ENCODE measurements around the gene TMC5. TPM values are rescaled to one million over a fixed set of nuclear protein-coding genes. Genes with fewer than 3 reads are reported as not detected.
A peak's percentile ranks its signal among the peaks of the same experiment; 100 is the strongest.

The TMC5 gene
- total RNA-seq, 1 experiment from 2014 or later: 52.5 TPM

DNA sequence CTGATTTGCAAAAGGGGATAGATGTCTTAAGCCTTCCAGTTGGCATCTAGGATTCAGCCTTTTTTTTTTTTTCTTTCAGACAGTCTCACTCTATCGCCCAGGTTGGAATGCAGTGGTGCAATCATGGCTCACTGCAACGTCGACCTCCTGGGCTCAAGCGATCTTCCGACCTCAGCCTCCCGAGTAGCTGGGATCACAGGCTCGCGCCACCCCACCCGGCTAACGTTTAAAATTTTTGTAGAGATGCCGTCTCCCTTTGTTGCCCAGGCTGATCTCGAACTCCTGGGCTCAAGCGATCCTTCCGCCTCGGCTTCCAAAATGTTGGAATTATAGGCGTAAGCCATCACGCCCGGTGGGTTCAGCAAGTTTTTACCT, 105.5 kb downstream of the TMC5 start:
- H3K79me2 ChIP-seq (ENCODE audit: low read depth): peaks cover 65% of the 10 kb centered on the region
- peak overlapping the region; percentile 48 for H3K4me2 ChIP-seq
- H2AFZ ChIP-seq: no peak overlapping the region
- no TSS peak for BruUV-seq (replicated peaks)
- peaks cover 14% of the 10 kb centered on the region for H3F3A ChIP-seq (ENCODE audit: insufficient read depth, low read depth)
- H3K9me2 ChIP-seq (ENCODE audit: insufficient read depth): no peaks in the 10 kb centered on the region
- H3K36me3 ChIP-seq (ENCODE audit: low read depth): 0 out of 2 replicates have a peak, but pooled peaks cover 6% of the 10 kb centered on the region
- no peaks in the 10 kb centered on the region for H3K9me3 ChIP-seq (ENCODE audit: insufficient read depth, low read depth)
- TF ChIP-seq, protein P1, sequence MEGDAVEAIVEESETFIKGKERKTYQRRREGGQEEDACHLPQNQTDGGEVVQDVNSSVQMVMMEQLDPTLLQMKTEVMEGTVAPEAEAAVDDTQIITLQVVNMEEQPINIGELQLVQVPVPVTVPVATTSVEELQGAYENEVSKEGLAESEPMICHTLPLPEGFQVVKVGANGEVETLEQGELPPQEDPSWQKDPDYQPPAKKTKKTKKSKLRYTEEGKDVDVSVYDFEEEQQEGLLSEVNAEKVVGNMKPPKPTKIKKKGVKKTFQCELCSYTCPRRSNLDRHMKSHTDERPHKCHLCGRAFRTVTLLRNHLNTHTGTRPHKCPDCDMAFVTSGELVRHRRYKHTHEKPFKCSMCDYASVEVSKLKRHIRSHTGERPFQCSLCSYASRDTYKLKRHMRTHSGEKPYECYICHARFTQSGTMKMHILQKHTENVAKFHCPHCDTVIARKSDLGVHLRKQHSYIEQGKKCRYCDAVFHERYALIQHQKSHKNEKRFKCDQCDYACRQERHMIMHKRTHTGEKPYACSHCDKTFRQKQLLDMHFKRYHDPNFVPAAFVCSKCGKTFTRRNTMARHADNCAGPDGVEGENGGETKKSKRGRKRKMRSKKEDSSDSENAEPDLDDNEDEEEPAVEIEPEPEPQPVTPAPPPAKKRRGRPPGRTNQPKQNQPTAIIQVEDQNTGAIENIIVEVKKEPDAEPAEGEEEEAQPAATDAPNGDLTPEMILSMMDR (conservative IDR thresholded peaks at IDR 0.05): no peak
- no peak overlapping the region for H3K27ac ChIP-seq
- H4K20me1 ChIP-seq (ENCODE audit: insufficient read depth): no peaks in the 10 kb centered on the region
- H3K4me3 ChIP-seq: peak overlapping the region; percentile 79; the same call in 1 of the 2 replicates
- CTCF ChIA-PET: no interaction called here
- peaks cover 54% of the 10 kb centered on the region for H3K4me1 ChIP-seq (replicated peaks; ENCODE audit: insufficient read depth)
- no peaks in the 10 kb centered on the region for H3K27me3 ChIP-seq (ENCODE audit: insufficient read depth, low read depth)
- DNase-seq: no peak
- intact Hi-C loops (cut with micrococcal nuclease; ENCODE audit: unreplicated experiment): loop anchor here (2.0 to 10.0 kb wide), 6 partner anchors 111 to 722 kb away; partner anchors contain the start of genes ARL6IP1 and TMC7
- POLR2A ChIA-PET (ENCODE audit: unreplicated experiment): interaction anchor here (0.6 to 0.9 kb wide), 3 partner anchors 15 to 141 kb away, joined by 3 to 7 read pairs (median 4); no protein-coding TSS in a partner anchor

DNA sequence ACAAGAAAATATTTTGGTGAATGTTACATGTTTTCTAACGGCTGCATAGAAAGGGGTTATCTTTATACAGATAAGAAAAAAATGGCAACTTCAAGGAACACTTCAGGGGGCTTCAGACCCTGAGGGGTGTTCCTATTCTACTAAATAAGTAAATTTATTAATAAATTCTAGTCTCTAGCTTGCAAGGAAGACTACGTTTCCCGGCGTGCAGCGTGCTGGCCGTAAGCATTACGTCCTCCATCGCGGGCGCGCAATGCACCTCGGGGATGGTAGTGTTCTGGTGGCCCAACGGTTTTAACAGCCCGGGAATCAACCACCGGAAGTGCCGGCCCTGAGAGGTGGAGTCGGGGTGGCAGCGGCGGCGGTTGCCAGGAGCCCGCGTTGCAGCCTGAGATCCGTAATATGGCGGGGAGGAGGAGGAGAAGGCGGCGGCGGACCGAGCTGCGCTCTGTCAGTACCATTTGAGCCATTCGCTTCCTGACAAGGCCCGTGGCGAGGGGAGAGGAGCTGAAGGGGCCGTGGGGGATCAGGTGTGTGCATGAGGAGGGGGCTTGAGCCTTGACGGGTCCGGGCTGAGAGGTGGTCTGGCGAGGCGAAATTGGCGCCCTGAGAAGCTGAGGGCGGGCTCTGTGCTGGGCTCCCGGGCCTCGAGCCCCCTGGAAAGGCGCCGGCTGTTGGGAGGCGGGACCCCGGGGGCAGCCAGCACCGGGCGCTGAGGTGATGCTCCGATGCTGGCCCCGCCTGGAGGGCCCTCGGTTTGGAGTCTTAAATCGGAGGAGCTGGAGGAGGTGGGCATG, 106.1 kb downstream of the TMC5 start, which contains the start of gene CCP110:
Gene CCP110, plus strand, starts transcription at position 384 of the 797 bp plus-strand sequence. CDS start 3,940 bp downstream, outside the sequence.
- peak within 1 kb of the TSS; percentile 99 for H2AFZ ChIP-seq
- peaks cover 59% of the 10 kb centered on the region for H3K79me2 ChIP-seq (ENCODE audit: low read depth)
- ChIA-PET CTCF (interaction anchor here (0.6 kb wide), 1 partner anchor 35 kb away, joined by 10 read pairs; no protein-coding TSS in a partner anchor), POLR2A (ENCODE audit: unreplicated experiment) (interaction anchor here (0.6 to 0.9 kb wide), 5 partner anchors 16 to 1374 kb away, joined by 3 to 7 read pairs (median 5); no protein-coding TSS in a partner anchor)
- H3K4me3 ChIP-seq: peak within 1 kb of the TSS; percentile 79
- 0 out of 2 replicates have a peak, but pooled peaks cover 11% of the 10 kb centered on the region for H3K36me3 ChIP-seq (ENCODE audit: low read depth)
- H3K9me3 ChIP-seq (ENCODE audit: insufficient read depth, low read depth): no peaks in the 10 kb centered on the region
- BruUV-seq (replicated peaks): no TSS peak
- H3K4me2 ChIP-seq: peak within 1 kb of the TSS; percentile 92
- no peaks in the 10 kb centered on the region for H3K9me2 ChIP-seq (ENCODE audit: insufficient read depth)
- H4K20me1 ChIP-seq (ENCODE audit: insufficient read depth): no peaks in the 10 kb centered on the region
- DNase-seq: peak; percentile 88 to 96
- TF ChIP-seq, protein P1 (conservative IDR thresholded peaks at IDR 0.05): no peak
- TF ChIP-seq EZH2 (IDR thresholded peaks at IDR 0.05; ENCODE audit: low read depth): no peak
- no peak within 1 kb of the TSS for H3K27ac ChIP-seq
- peaks cover 12% of the 10 kb centered on the region for H3F3A ChIP-seq (ENCODE audit: insufficient read depth, low read depth)
- intact Hi-C loops (cut with micrococcal nuclease; ENCODE audit: unreplicated experiment): loop anchor here (2.0 to 10.0 kb wide), 6 partner anchors 111 to 723 kb away; partner anchors contain the start of genes ARL6IP1 and TMC7
- H3K27me3 ChIP-seq (ENCODE audit: insufficient read depth, low read depth): no peaks in the 10 kb centered on the region
- peaks cover 48% of the 10 kb centered on the region for H3K4me1 ChIP-seq (replicated peaks; ENCODE audit: insufficient read depth)

DNA sequence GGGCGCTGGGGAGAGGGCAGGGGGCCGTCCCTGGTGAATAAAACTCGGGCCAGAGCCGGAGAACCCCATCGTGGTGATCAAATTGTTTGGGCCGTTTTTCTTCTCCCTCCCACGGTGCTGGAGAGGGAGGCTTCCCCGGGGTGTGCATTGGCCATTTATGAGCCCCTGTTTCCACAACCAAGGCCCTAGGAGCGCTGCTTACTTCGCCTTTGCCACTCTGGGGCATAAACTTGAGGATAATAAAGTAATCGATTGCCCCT, 106.6 kb downstream of the TMC5 start:
- Histone ChIP-seq H4K20me1 (ENCODE audit: insufficient read depth) (no peaks in the 10 kb centered on the region), H3F3A (ENCODE audit: insufficient read depth, low read depth) (peaks cover 12% of the 10 kb centered on the region), H2AFZ (peak overlapping the region; percentile 99), H3K79me2 (ENCODE audit: low read depth) (peaks cover 54% of the 10 kb centered on the region), H3K9me3 (ENCODE audit: insufficient read depth, low read depth) (no peaks in the 10 kb centered on the region), H3K9me2 (ENCODE audit: insufficient read depth) (no peaks in the 10 kb centered on the region), H3K4me2 (peak overlapping the region; percentile 92), H3K36me3 (ENCODE audit: low read depth) (0 out of 2 replicates have a peak, but pooled peaks cover 11% of the 10 kb centered on the region), H3K27me3 (ENCODE audit: insufficient read depth, low read depth) (no peaks in the 10 kb centered on the region), H3K4me3 (peak overlapping the region; percentile 79), H3K4me1 (replicated peaks; ENCODE audit: insufficient read depth) (peaks cover 42% of the 10 kb centered on the region), H3K27ac (no peak overlapping the region)
- no peak for DNase-seq
- BruUV-seq (replicated peaks): no TSS peak
- intact Hi-C loops (cut with micrococcal nuclease; ENCODE audit: unreplicated experiment): loop anchor here (5.0 to 10.0 kb wide), 5 partner anchors 112 to 539 kb away; partner anchors contain the start of gene TMC7
- ChIA-PET CTCF (interaction anchor here (0.6 kb wide), 1 partner anchor 36 kb away, joined by 10 read pairs; no protein-coding TSS in a partner anchor), POLR2A (ENCODE audit: unreplicated experiment) (interaction anchor here (0.6 to 0.7 kb wide), 2 partner anchors 29 to 1374 kb away, joined by 5 to 7 read pairs; no protein-coding TSS in a partner anchor)
- TF ChIP-seq, protein P1 (conservative IDR thresholded peaks at IDR 0.05): no peak
- TF ChIP-seq EZH2 (IDR thresholded peaks at IDR 0.05; ENCODE audit: low read depth): no peak
